ENCODE data around the gene GLCCI1.

GLCCI1 gene

GRCh38 chr7:8130663-8131062 lies 162.1 kb downstream of the GLCCI1 start:
- DNase-seq (ENCODE audit: low read depth, low spot score): no peak

GRCh38 chr7:8131694-8132605 lies 163.4 kb downstream of the GLCCI1 start:
- no peak for DNase-seq (ENCODE audit: low read depth, low spot score)

DNA sequence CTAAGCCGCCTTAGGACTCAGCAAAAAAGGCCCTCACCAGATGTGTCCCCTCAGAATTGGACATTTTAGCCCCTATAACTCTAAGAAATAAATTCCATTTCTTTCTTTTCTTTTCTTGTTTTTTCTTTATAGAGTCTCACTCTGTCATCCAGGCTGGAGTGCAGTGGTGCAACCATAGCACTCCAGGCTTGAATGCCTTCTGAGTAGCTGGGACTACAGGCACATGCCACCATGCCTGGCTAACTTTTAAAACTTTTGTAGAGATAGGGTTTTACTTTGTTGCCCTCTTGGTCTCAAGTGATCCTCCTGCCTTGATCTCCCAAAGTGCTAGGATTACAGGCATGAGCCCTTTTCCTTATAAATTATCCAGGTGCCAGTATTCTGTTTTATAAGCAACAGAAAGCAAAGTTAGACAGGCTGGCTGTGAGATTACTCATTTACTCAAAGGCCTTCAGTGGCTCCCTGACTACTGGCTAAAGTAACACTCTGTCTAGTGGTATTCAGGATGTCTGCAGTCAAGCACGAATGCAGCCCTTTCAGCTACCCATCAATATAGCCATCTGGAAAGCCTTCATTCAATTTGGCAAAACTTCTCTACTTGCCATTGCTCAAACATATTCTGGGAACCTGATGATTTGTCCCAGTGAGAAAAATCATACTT lies 164.7 kb downstream of the GLCCI1 start:
- DNase-seq (ENCODE audit: low read depth, low spot score): no peak

DNA sequence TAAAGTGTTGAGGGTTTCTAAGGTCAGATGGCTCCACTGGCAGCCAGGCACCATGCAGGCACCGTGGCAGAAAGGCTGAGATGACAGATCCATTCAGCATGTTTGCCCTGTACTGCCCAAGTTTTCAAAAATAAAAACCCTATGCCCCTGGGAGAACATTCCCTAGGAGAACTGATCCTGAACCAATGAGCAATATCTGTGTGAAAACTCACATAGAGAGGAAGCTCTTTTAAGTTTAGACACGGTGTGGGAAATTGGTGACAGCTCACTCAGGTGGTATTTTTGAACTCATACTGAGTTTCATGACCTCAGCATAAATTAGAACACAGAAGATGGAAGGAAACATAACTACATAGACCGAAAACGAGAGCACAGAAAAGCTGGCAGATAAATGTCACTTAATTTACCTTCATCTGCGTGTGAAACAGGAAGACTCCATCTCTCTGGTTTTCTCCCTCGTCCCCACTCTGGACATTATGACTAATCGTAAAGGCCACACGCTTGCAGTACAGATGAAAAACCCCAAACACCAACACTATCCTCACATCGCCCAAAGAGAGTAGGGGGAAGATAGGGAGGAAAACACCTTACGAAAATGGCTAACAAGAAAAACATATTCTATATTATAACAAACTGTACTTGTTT lies 165.6 kb downstream of the GLCCI1 start:
- no peak for DNase-seq (ENCODE audit: low read depth, low spot score)

DNA sequence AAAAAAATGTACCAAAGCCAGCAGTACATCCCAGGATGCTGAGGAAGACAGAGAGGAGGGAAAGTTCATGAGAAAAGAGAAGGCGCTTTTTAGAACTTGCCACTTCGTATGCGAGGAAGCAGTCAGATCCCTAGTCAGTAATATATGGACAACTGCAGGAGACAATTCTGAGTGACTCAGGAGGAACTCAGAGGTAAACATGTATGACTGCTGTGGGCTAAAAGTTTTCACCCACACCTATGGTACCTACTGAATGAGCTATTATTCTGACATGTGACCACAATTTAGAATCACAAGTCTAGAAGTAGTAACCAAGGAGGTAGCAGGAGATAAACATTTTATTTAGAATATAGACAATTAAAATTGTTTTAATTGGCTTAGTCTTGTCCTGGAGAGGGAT lies 166.8 kb downstream of the GLCCI1 start:
- no peak for DNase-seq (ENCODE audit: low read depth, low spot score)

DNA sequence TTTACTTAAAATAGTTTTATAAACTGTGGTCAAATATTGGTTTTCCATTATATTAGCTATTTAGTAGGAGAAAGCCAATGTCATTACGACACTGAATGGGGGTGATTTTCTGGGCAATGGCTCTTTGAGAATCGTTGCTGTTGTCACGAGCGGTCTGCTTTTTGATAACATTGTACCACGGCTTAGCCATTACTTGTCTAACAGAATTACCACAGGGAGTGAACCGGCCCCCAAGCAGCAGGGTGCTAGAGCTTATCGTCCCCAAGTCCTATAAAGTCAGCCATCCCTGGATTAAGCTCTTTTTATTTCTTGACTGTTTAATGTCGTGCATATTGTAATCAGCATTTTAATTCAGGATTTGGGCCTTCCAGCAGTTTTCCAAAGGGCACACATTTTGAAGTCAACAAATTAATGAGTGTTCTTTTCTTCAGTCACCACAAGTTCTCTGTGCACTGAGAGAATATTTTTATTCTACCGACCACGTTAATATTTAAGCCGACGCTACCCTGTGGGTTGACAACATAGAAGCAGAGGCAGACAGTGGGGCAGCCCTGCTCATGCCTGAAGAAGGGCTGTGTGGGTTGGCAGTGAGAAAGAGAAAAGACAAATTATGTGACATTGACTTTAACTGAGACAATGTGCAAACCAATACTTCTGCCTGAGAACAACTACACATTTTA lies 167.6 kb downstream of the GLCCI1 start:
- DNase-seq (ENCODE audit: low read depth, low spot score): no peak
